Measurements from ENCODE around the gene STC2.

Gene STC2

GRCh38 chr5:173342813-173343755 is 14.9 kb upstream of the STC2 start:
- no peak for TF ChIP-seq CTCF (IDR thresholded peaks at IDR 0.05; ENCODE audit: control extremely low read depth, extremely low read depth, low read depth, missing control alignments)
- ChIA-PET CTCF (interaction anchor here (2.8 kb wide), 1 partner anchor 10 kb away, joined by 16 read pairs; no protein-coding TSS in a partner anchor), POLR2A (no interaction called here)
- no peak for DNase-seq (ENCODE audit: extremely low spot score)

- TF ChIP-seq CTCF (IDR thresholded peaks at IDR 0.05; ENCODE audit: control extremely low read depth, extremely low read depth, low read depth, missing control alignments) = no peak
- no peak for DNase-seq (ENCODE audit: extremely low spot score)
- CTCF ChIA-PET = interaction anchor here (2.8 kb wide), 1 partner anchor 9 kb away, joined by 16 read pairs; no protein-coding TSS in a partner anchor
- POLR2A ChIA-PET = no interaction called here
These were observed 13.8 kb upstream of the STC2 start for GRCh38 chr5:173341961-173342430.

GRCh38 chr5:173340984-173341383 is 12.8 kb upstream of the STC2 start:
- CTCF ChIA-PET = interaction anchor here (1.0 kb wide), 1 partner anchor 9 kb away, joined by 3 read pairs; no protein-coding TSS in a partner anchor
- no peak for DNase-seq (ENCODE audit: extremely low spot score)
- TF ChIP-seq CTCF (IDR thresholded peaks at IDR 0.05; ENCODE audit: control extremely low read depth, extremely low read depth, low read depth, missing control alignments) = no peak
- POLR2A ChIA-PET = no interaction called here

- TF ChIP-seq CTCF (IDR thresholded peaks at IDR 0.05; ENCODE audit: control extremely low read depth, extremely low read depth, low read depth, missing control alignments) = no peak
- no peak for DNase-seq (ENCODE audit: extremely low spot score)
- CTCF ChIA-PET = interaction anchor here (1.0 kb wide), 2 partner anchors 9 to 47 kb away, joined by 3 read pairs; no protein-coding TSS in a partner anchor
- POLR2A ChIA-PET = no interaction called here
These were observed 12.2 kb upstream of the STC2 start for GRCh38 chr5:173340451-173340850.

- no peak for DNase-seq (ENCODE audit: extremely low spot score)
- no peak for TF ChIP-seq CTCF (IDR thresholded peaks at IDR 0.05; ENCODE audit: control extremely low read depth, extremely low read depth, low read depth, missing control alignments)
- ChIA-PET POLR2A (no interaction called here), CTCF (interaction anchor here (1.0 to 1.1 kb wide), 2 partner anchors 10 to 45 kb away, joined by 3 read pairs; no protein-coding TSS in a partner anchor)
These were observed 11.1 kb upstream of the STC2 start for GRCh38 chr5:173339286-173339685.

GRCh38 chr5:173338380-173339015 is 10.3 kb upstream of the STC2 start:
- CTCF ChIA-PET = interaction anchor here (1.1 to 2.6 kb wide), 2 partner anchors 11 to 45 kb away, joined by 3 to 9 read pairs; no protein-coding TSS in a partner anchor
- POLR2A ChIA-PET = no interaction called here
- no peak for TF ChIP-seq CTCF (IDR thresholded peaks at IDR 0.05; ENCODE audit: control extremely low read depth, extremely low read depth, low read depth, missing control alignments)
- no peak for DNase-seq (ENCODE audit: extremely low spot score)

All from GM10248 (cell line).